CD14-positive monocyte (primary cell): ENCODE measurements around the gene SLC25A46. TPM values are rescaled to one million over a fixed set of nuclear protein-coding genes. Genes with fewer than 3 reads are reported as not detected.

ENCODE experiments used
- DNase-seq, 3 donors: peaks; one replicate each; pipeline ENCODE4 v3.0.0-alpha.2; 2011 to 2022
- H2AFZ ChIP-seq: 2 replicates; pipeline ENCODE4 v1.6.0; 2012; ENCODE audit warnings: mild to moderate bottlenecking, low read depth, low read length, inconsistent platforms; ENCODE audit not compliant: insufficient read depth, poor library complexity, severe bottlenecking
- H3K27ac ChIP-seq, 2 donors: 1 replicate in 1 of 2; 2 replicates in 1 of 2; pipeline ENCODE4 v1.5.1; 2012 to 2013; ENCODE audit warnings: low read length in 2 of 2, control low read depth in 1 of 2, inconsistent platforms in 1 of 2, low read depth in 1 of 2, mild to moderate bottlenecking in 1 of 2
- H3K27me3 ChIP-seq, 2 donors: one replicate each; pipeline versions ENCODE4 v1.6.0 to v1.6.1; 2011 to 2013; ENCODE audit warnings: low read length in 2 of 2; ENCODE audit not compliant: control insufficient read depth in 2 of 2, insufficient read depth in 2 of 2
- H3K36me3 ChIP-seq, 2 donors: replicated peaks in 1 of 2; 1 replicate in 1 of 2; 2 replicates in 1 of 2; pipeline versions ENCODE4 v1.5.1 to v1.6.1; 2012 to 2013; ENCODE audit warnings: low read length in 2 of 2, control low read depth in 1 of 2, inconsistent platforms in 1 of 2, mild to moderate bottlenecking in 1 of 2; ENCODE audit not compliant: insufficient read depth in 2 of 2, control insufficient read depth in 1 of 2
- H3K4me1 ChIP-seq, 2 donors: 1 replicate in 1 of 2; 2 replicates in 1 of 2; pipeline versions ENCODE4 v1.5.1 to v1.6.1; 2012 to 2013; ENCODE audit warnings: low read length in 2 of 2, control low read depth in 1 of 2, inconsistent platforms in 1 of 2, mild to moderate bottlenecking in 1 of 2, moderate library complexity in 1 of 2; ENCODE audit not compliant: insufficient read depth in 2 of 2, control insufficient read depth in 1 of 2
- H3K4me2 ChIP-seq: replicated peaks from 2 replicates; pipeline ENCODE3; 2012; ENCODE audit warnings: low read length, moderate library complexity, mild to moderate bottlenecking; ENCODE audit not compliant: poor library complexity, severe bottlenecking; ENCODE audit errors: extremely low read depth
- H3K4me3 ChIP-seq, 3 experiments: fragments of 200-600 bp in 1 of 3; sonication (generic) in 1 of 3; replicated peaks in 1 of 3; 1 replicate in 2 of 3; 2 replicates in 1 of 3; pipeline ENCODE4 v1.5.1; 2011 to 2013; ENCODE audit warnings: low read length in 3 of 3, mild to moderate bottlenecking in 3 of 3, control low read depth in 2 of 3, low read depth in 2 of 3, inconsistent platforms in 1 of 3, moderate library complexity in 1 of 3
- H3K79me2 ChIP-seq: 2 replicates; pipeline ENCODE4 v1.6.0; 2012; ENCODE audit warnings: mild to moderate bottlenecking, control low read depth, inconsistent platforms, low read length, moderate library complexity; ENCODE audit not compliant: insufficient read depth
- H3K9ac ChIP-seq: 2 replicates; pipeline ENCODE4 v1.6.0; 2017; ENCODE audit warnings: low read length, mild to moderate bottlenecking; ENCODE audit not compliant: insufficient read depth, poor library complexity, severe bottlenecking
- H3K9me3 ChIP-seq, 2 donors: replicated peaks in 1 of 2; 1 replicate in 1 of 2; 2 replicates in 1 of 2; pipeline versions ENCODE4 v1.5.1 to v1.6.1; 2012 to 2013; ENCODE audit warnings: low read length in 2 of 2, control low read depth in 1 of 2; ENCODE audit not compliant: control insufficient read depth in 1 of 2, insufficient read depth in 1 of 2
- H4K20me1 ChIP-seq: 2 replicates; pipeline ENCODE4 v1.6.0; 2012; ENCODE audit warnings: mild to moderate bottlenecking, low read length, control low read depth, moderate library complexity; ENCODE audit not compliant: insufficient read depth
- H3K27ac Mint-ChIP-seq, 7 donors: one replicate each; pipeline ENCODE4 v1.8.0; 2020; ENCODE audit warnings: mild to moderate bottlenecking in 7 of 7, mixed read lengths in 7 of 7, moderate library complexity in 6 of 7, inconsistent platforms in 2 of 7
- H3K27me3 Mint-ChIP-seq, 3 donors: one replicate each; pipeline ENCODE4 v1.8.0; 2021 to 2022; ENCODE audit warnings: low read depth in 3 of 3, mild to moderate bottlenecking in 3 of 3, mixed read lengths in 3 of 3, moderate library complexity in 3 of 3, inconsistent platforms in 1 of 3
- H3K36me3 Mint-ChIP-seq, 2 donors: one replicate each; pipeline ENCODE4 v1.8.0; 2020; ENCODE audit warnings: mixed read lengths in 2 of 2, inconsistent platforms in 1 of 2, mild to moderate bottlenecking in 1 of 2
- H3K4me1 Mint-ChIP-seq: one replicate; pipeline ENCODE4 v1.8.0; 2020; ENCODE audit warnings: mild to moderate bottlenecking, mixed read lengths
- H3K4me3 Mint-ChIP-seq, 2 donors: one replicate each; pipeline ENCODE4 v1.8.0; 2020; ENCODE audit warnings: mild to moderate bottlenecking in 2 of 2, mixed read lengths in 2 of 2, moderate library complexity in 1 of 2
- H3K9me3 Mint-ChIP-seq, 7 donors: one replicate each; pipeline ENCODE4 v1.8.0; 2020 to 2022; ENCODE audit warnings: mixed read lengths in 7 of 7, mild to moderate bottlenecking in 6 of 7, moderate library complexity in 6 of 7, inconsistent platforms in 2 of 7
- CTCF ChIP-seq: fragments of 200-600 bp; IDR thresholded peaks from one replicate; pipeline ENCODE4 v1.8.0; 2022; ENCODE audit warnings: antibody characterized with exemption, mild to moderate bottlenecking
- WGBS: methylation state at CpG from one replicate; pipeline ENCODE4 v1.1.5; 2013; ENCODE audit warnings: missing lambda C conversion rate; ENCODE audit not compliant: insufficient coverage; 5-methylcytosine and 5-hydroxymethylcytosine counted together
- intact Hi-C, 2 donors: fragments of 100-400 bp; cut with micrococcal nuclease; formaldehyde crosslinking; loops; one replicate each; pipeline versions ENCODE4 v1.15.0 to v1.15.1; 2023
- polyA plus RNA-seq, 3 donors: library from polyadenylated mRNA; depleted of rRNA in 1 of 3; unstranded in 2 of 3; stranded (reverse) in 1 of 3; fragments of 300-500 nt in 2 of 3; fragments of >200 nt in 1 of 3; fragmentation: Illumina TruSeq in 2 of 3; gene quantifications; 1 replicate in 2 of 3; 2 replicates in 1 of 3; pipeline ENCODE4 v1.2.3, GENCODE V29; 2012 to 2021

SLC25A46 gene
- polyA plus RNA-seq, 3 donors: 20.1 to 32.2 (median 29.7) TPM

DNA sequence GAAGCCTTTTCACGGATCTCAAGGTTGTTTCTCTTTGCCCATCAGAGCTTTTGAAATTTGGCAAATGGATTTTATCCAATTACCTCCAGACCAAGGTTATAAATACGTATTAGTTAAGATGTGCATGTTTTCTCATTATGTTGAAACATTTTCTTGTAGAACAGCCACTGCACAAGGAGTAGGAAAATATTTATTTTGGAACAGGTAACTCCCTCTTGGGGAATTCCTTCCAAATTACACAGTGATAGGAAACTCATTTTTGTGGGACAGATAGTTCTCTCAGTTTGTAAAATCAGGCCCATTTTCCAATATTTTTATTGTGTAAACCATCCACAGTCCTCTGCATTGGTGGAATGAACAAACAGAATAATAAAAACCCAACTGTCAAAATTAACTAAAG, 35.3 kb upstream of the SLC25A46 start:
- Histone ChIP-seq H3K9ac (no peak overlapping the region), H4K20me1 (no peaks in the 10 kb centered on the region), H3K4me3 (no peak overlapping the region), H3K27ac (no peak overlapping the region), H2AFZ (no peak overlapping the region), H3K79me2 (no peaks in the 10 kb centered on the region), H3K36me3 (no peaks in the 10 kb centered on the region), H3K4me1 (no peaks in the 10 kb centered on the region), H3K27me3 (no peaks in the 10 kb centered on the region), H3K9me3 (peaks cover 5 to 6% of the 10 kb centered on the region in 2 donors), H3K4me2 (no peak overlapping the region)
- no peak for TF ChIP-seq CTCF
- no CpG with 5 or more reads among the region's 2 CpGs for WGBS
- intact Hi-C loops: no loop called here
- no peak for DNase-seq
- peaks cover 0 to 9% (median 4%) of the 10 kb centered on the region in 7 donors for H3K9me3 Mint-ChIP-seq
- H3K4me1 Mint-ChIP-seq: no peaks in the 10 kb centered on the region
- no peak overlapping the region for H3K27ac Mint-ChIP-seq
- H3K4me3 Mint-ChIP-seq: no peak overlapping the region
- peaks cover 0 to under 1% (median 0%) of the 10 kb centered on the region in 3 donors for H3K27me3 Mint-ChIP-seq
- H3K36me3 Mint-ChIP-seq: no peaks in the 10 kb centered on the region

GRCh38 chr5:110705349-110705748, 33.5 kb upstream of the SLC25A46 start:
- Mint-ChIP-seq H3K27ac (no peak overlapping the region), H3K4me1 (no peaks in the 10 kb centered on the region), H3K36me3 (no peaks in the 10 kb centered on the region), H3K4me3 (no peak overlapping the region), H3K27me3 (peaks cover 0 to 2% (median 1%) of the 10 kb centered on the region in 3 donors), H3K9me3 (peaks cover 0 to 16% (median 6%) of the 10 kb centered on the region in 7 donors)
- no peaks in the 10 kb centered on the region for H3K4me1 ChIP-seq
- no peaks in the 10 kb centered on the region for H4K20me1 ChIP-seq
- no peaks in the 10 kb centered on the region for H3K36me3 ChIP-seq
- H2AFZ ChIP-seq: no peak overlapping the region
- H3K27ac ChIP-seq: no peak overlapping the region
- no peak for TF ChIP-seq CTCF
- H3K27me3 ChIP-seq: no peaks in the 10 kb centered on the region
- peaks cover 5 to 6% of the 10 kb centered on the region in 2 donors for H3K9me3 ChIP-seq
- no peak overlapping the region for H3K4me2 ChIP-seq
- intact Hi-C loops: no loop called here
- H3K9ac ChIP-seq: no peak overlapping the region
- H3K79me2 ChIP-seq: no peaks in the 10 kb centered on the region
- no peak for DNase-seq
- H3K4me3 ChIP-seq: no peak overlapping the region
